Keratinocyte (primary cell): ENCODE data around the gene CCAR1. TPM values are rescaled to one million over a fixed set of nuclear protein-coding genes. Genes with fewer than 3 reads are reported as not detected.

Source experiments
- DNase-seq: peaks from one replicate; pipeline ENCODE4 v3.0.0-alpha.2; 2011; ENCODE audit warnings: low read depth, missing footprints, low spot score
- FAIRE-seq: peaks from 2 replicates; lab custom pipeline; 2011; peaks lifted over from hg19 to GRCh38; lab: Jason Lieb, UNC
- H2AFZ ChIP-seq: 2 replicates; pipeline ENCODE4 v1.6.0; 2012; ENCODE audit warnings: low read length, control low read depth, inconsistent platforms; ENCODE audit not compliant: control insufficient read depth
- H3K27ac ChIP-seq: 2 replicates; pipeline ENCODE4 v1.5.1; 2011; ENCODE audit warnings: low read length; ENCODE audit not compliant: control insufficient read depth, insufficient read depth
- H3K27me3 ChIP-seq: 3 replicates; pipeline ENCODE4 v1.6.0; 2011; ENCODE audit warnings: low read length; ENCODE audit not compliant: control insufficient read depth, insufficient read depth; ENCODE audit errors: extremely low read depth
- H3K36me3 ChIP-seq, 2 experiments: 2 replicates in 1 of 2; 3 replicates in 1 of 2; pipeline ENCODE4 v1.5.1; 2011; ENCODE audit warnings: low read length in 2 of 2, mild to moderate bottlenecking in 1 of 2; ENCODE audit not compliant: control insufficient read depth in 2 of 2, insufficient read depth in 2 of 2; ENCODE audit errors: extremely low read depth in 1 of 2
- H3K4me1 ChIP-seq: 3 replicates; pipeline ENCODE4 v1.5.1; 2011; ENCODE audit warnings: low read length; ENCODE audit not compliant: control insufficient read depth, insufficient read depth; ENCODE audit errors: extremely low read depth
- H3K4me2 ChIP-seq: 3 replicates; pipeline ENCODE4 v1.6.0; 2011; ENCODE audit warnings: low read depth, low read length; ENCODE audit not compliant: control insufficient read depth, insufficient read depth; ENCODE audit errors: extremely low read depth
- H3K4me3 ChIP-seq, 3 experiments: fragments of 200-600 bp in 1 of 3; sonication (generic) in 1 of 3; 2 replicates in 2 of 3; 3 replicates in 1 of 3; pipeline ENCODE4 v1.5.1; 2011 to 2016; ENCODE audit warnings: low read length in 3 of 3, mild to moderate bottlenecking in 3 of 3, control low read depth in 2 of 3, inconsistent platforms in 1 of 3, low read depth in 1 of 3, mixed read lengths in 1 of 3, mixed run types in 1 of 3, moderate library complexity in 1 of 3; ENCODE audit not compliant: control insufficient read depth in 2 of 3, insufficient read depth in 2 of 3; ENCODE audit errors: extremely low read depth in 1 of 3
- H3K79me2 ChIP-seq: 2 replicates; pipeline ENCODE4 v1.6.0; 2012; ENCODE audit warnings: low read length; ENCODE audit not compliant: control insufficient read depth, insufficient read depth
- H3K9ac ChIP-seq: 3 replicates; pipeline ENCODE4 v1.6.0; 2011; ENCODE audit warnings: low read length; ENCODE audit not compliant: control insufficient read depth, insufficient read depth; ENCODE audit errors: extremely low read depth
- H3K9me1 ChIP-seq: 3 replicates; pipeline ENCODE4 v1.6.0; 2011; ENCODE audit warnings: low read length; ENCODE audit not compliant: control insufficient read depth, insufficient read depth; ENCODE audit errors: extremely low read depth
- H3K9me3 ChIP-seq: 2 replicates; pipeline ENCODE4 v1.5.1; 2012; ENCODE audit warnings: low read depth, low read length; ENCODE audit not compliant: control insufficient read depth
- H4K20me1 ChIP-seq: 3 replicates; pipeline ENCODE4 v1.6.0; 2011; ENCODE audit warnings: low read length; ENCODE audit not compliant: control insufficient read depth, insufficient read depth; ENCODE audit errors: extremely low read depth
- EZH2 ChIP-seq: IDR thresholded peaks from one replicate; pipeline ENCODE4 v1.6.1; 2012; ENCODE audit warnings: inconsistent platforms, mild to moderate bottlenecking, low read length, moderate library complexity
- dilution Hi-C: fragments of 300-500 bp; cut with MboI; formaldehyde crosslinking; loops from one replicate; pipeline ENCODE4 v1.7.0; 2020; ENCODE audit warnings: low sequenced_read_pairs; ENCODE audit not compliant: extremely low pct_ligation_motif_present
- polyA plus RNA-seq, 5 experiments: library from polyadenylated mRNA; depleted of rRNA in 3 of 5; stranded (reverse) in 3 of 5; stranded (forward) in 1 of 5; unstranded in 1 of 5; fragments of >200 nt; gene quantifications; 1 replicate in 1 of 5; 2 replicates in 3 of 5; 3 replicates in 1 of 5; pipeline versions ENCODE4 v1.2.1 to v1.2.3, GENCODE V29; 2011 to 2012; ENCODE audit warnings: missing spikeins in 2 of 5, low read depth in 1 of 5, low replicate concordance in 1 of 5
- TF ChIP-seq, protein P1 (sequence below), 3 experiments: IDR thresholded peaks in 1 of 3; conservative IDR thresholded peaks in 1 of 3; optimal IDR thresholded peaks in 1 of 3; 2 replicates in 2 of 3; 3 replicates in 1 of 3; pipeline versions ENCODE3 to v1.5.1; 2011; ENCODE audit warnings: low read length in 3 of 3, mild to moderate bottlenecking in 3 of 3, moderate library complexity in 2 of 3, control low read depth in 1 of 3, inconsistent platforms in 1 of 3; ENCODE audit not compliant: insufficient read depth in 2 of 3; ENCODE audit errors: extremely low read depth in 1 of 3

The CCAR1 gene
- polyA plus RNA-seq, 1 donor (not counting 4 experiments of a cell fraction or from before 2014, with no cell fraction given): 59.1 TPM

DNA sequence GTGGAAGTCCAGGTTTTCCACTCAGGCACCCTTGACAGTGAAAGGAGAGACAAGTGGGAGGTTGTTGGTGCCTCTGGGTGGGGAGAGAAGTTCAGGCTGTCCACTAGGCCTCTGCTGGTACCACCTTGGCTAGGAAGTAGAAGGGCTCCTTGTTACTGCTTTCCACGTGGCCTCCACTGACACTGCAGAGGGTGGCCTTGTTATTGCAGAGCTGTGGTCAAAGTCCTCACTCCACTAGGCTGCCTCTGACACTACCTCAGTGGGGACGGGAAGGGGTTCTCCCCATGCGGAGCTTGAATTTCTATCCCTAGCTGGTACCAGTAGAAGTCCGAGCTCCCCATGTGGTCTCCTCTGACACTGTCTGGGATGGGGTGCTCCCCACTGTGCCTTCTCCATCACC is 91.4 kb downstream of the CCAR1 start:
- FAIRE-seq: no peak
- dilution Hi-C loops: no loop called here
- no peaks in the 10 kb centered on the region for H3K36me3 ChIP-seq
- H3K4me1 ChIP-seq: peaks cover 11% of the 10 kb centered on the region
- no peak overlapping the region for H3K9ac ChIP-seq
- no peak overlapping the region for H2AFZ ChIP-seq
- no peak overlapping the region for H3K27ac ChIP-seq
- TF ChIP-seq, protein P1, sequence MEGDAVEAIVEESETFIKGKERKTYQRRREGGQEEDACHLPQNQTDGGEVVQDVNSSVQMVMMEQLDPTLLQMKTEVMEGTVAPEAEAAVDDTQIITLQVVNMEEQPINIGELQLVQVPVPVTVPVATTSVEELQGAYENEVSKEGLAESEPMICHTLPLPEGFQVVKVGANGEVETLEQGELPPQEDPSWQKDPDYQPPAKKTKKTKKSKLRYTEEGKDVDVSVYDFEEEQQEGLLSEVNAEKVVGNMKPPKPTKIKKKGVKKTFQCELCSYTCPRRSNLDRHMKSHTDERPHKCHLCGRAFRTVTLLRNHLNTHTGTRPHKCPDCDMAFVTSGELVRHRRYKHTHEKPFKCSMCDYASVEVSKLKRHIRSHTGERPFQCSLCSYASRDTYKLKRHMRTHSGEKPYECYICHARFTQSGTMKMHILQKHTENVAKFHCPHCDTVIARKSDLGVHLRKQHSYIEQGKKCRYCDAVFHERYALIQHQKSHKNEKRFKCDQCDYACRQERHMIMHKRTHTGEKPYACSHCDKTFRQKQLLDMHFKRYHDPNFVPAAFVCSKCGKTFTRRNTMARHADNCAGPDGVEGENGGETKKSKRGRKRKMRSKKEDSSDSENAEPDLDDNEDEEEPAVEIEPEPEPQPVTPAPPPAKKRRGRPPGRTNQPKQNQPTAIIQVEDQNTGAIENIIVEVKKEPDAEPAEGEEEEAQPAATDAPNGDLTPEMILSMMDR (optimal IDR thresholded peaks at IDR 0.05 in 1 of 3, IDR thresholded peaks at IDR 0.05 in 1 of 3, conservative IDR thresholded peaks at IDR 0.05 in 1 of 3; ENCODE audit: extremely low read depth in 1 of 3, insufficient read depth in 2 of 3, low read length in 3 of 3): no peak
- TF ChIP-seq EZH2: no peak
- H4K20me1 ChIP-seq: no peaks in the 10 kb centered on the region
- no peaks in the 10 kb centered on the region for H3K27me3 ChIP-seq
- no peaks in the 10 kb centered on the region for H3K9me3 ChIP-seq
- DNase-seq: no peak
- H3K9me1 ChIP-seq: no peaks in the 10 kb centered on the region
- H3K4me3 ChIP-seq: no peak overlapping the region
- no peaks in the 10 kb centered on the region for H3K79me2 ChIP-seq
- H3K4me2 ChIP-seq: no peak overlapping the region

DNA sequence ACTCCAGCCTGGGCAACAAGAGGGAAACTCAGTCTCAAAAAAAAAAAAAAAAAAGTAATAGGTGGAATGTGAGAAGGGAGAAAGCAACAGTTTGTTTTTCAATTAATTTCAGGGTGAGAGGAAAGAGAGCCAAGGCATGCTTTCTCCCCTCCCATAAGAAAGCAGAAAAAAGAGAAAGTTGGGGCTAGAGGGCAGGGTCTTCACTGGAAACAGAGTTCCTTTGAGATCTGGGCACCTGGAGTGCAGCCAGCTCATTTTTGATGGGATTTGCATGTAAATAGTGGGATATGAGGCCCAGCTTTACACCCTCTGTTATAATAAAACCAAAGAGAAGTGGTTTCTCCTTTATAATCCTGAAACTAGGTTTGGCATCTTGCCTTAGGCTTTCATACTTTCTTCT is 92.5 kb downstream of the CCAR1 start:
- dilution Hi-C loops: no loop called here
- H3K9ac ChIP-seq: no peak overlapping the region
- H3K4me3 ChIP-seq: no peak overlapping the region
- peaks cover 12% of the 10 kb centered on the region for H3K4me1 ChIP-seq
- H4K20me1 ChIP-seq: no peaks in the 10 kb centered on the region
- no peaks in the 10 kb centered on the region for H3K79me2 ChIP-seq
- H2AFZ ChIP-seq: no peak overlapping the region
- no peak overlapping the region for H3K4me2 ChIP-seq
- H3K27ac ChIP-seq: no peak overlapping the region
- no peak for FAIRE-seq
- H3K36me3 ChIP-seq: no peaks in the 10 kb centered on the region
- no peaks in the 10 kb centered on the region for H3K9me1 ChIP-seq
- no peaks in the 10 kb centered on the region for H3K27me3 ChIP-seq
- no peaks in the 10 kb centered on the region for H3K9me3 ChIP-seq
- no peak for TF ChIP-seq EZH2
- TF ChIP-seq, protein P1 (optimal IDR thresholded peaks at IDR 0.05 in 1 of 3, IDR thresholded peaks at IDR 0.05 in 1 of 3, conservative IDR thresholded peaks at IDR 0.05 in 1 of 3; ENCODE audit: extremely low read depth in 1 of 3, insufficient read depth in 2 of 3, low read length in 3 of 3): no peak
- DNase-seq: no peak
